ENCODE measurements around the gene MMD2. TPM values are rescaled to one million over a fixed set of nuclear protein-coding genes. Genes with fewer than 3 reads are reported as not detected.

Gene MMD2
- total RNA-seq, 1 experiment from 2014 or later: not detected

DNA sequence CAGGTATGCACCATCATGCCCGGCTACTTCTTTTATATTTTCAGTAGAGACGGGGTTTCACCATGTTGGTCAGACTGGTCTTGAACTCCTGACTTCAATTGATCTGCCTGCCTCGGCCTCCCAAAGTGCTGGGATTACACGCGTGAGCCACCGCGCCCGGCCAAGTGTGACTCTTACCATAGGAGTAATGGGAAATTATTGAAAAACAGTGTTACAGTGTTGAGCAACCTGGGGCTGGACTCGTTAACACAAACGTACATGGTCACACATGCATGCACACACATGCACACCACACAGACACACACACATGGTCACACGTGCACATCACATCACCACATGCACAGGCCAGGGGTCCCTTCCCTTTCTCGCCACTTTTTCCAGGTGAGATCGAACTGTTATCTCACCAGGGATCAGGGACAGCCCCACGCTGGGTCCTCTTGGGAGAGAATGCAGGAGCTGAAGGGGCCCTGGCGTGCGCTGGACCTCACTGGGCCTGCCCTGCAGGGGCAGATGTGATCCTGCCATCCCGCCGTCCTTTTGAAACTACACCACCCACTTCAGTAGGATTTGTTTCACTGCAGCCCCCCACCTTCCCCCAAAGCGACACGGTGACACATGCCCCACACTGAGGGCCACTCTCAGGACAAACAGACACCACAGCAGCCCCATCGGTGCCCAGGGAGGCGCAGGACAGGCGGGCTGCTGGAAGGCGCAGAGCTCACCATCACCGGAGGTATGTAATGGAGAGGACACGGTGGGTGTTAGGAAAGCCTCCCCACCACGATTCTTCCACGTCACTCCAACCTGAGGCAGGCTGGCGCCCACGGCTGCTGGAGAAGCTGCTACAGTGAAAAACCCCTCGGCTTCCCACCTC is 85.7 kb downstream of the MMD2 start:
- DNase-seq (ENCODE audit: extremely low read depth, low read depth): no peak

DNA sequence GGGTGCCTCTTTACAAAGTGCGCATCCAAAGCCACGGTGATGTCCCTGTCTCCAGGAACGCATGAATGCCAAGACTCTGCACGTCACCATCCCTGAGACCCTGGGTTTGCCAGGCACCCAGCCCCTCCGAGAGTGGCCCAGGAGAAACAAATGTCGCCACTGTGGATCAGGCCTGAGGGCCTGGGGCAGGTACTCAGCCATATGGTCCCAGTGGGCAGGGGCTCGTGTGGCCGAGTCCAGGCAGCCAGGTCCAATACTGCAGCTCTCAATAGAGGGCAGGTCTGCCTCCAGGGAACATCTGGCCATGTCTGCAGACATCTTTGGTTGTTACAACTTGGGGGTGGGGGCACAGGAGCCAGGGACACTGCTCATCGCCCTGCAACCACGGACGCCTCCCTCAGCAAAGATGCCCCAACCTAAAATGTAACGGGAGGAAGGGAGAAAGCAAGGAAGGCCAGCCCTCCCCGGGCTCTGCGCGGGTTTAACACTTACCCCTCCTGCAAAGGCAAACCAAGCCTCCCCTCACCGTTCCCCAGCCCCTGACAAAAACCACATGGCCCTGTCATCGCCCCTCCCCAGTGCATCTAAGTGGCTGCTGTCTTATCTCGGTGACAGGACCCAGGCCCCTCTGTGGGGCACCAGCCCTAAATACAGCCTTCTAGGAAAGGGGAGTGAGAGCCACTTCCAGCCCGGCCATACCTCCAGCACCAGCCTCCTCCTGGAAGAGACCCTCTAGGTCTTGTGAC is 86.9 kb downstream of the MMD2 start:
- DNase-seq (ENCODE audit: extremely low read depth, low read depth): no peak

DNA sequence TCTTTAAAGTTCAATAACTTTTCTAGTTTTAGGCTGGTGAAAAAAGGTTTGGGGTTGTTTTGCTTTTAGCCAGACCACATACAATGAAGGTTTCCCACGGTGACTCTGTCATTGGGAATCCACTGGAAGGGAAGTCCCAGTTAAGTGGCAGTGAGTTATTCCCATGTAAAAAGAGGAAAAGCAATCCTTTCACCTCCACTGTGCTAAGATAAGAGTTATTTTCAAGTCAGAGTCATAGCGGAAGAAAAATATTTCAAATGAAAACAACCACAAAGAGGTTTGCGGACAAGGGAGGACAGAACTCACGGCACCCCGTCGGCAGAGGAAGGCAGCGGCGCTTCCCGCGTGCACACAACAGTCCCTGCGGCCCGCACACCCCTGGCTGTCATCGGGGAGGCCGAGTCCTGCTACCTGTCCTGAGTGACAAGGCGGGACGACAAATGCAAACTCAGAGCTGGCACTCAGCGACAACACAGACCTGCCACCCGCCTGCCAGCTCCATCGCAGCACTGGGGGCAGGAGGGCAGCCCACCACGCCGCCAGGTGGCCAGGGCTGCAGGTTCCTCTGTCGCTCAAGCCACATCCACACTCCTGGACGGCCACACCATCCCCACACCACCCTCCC is 87.8 kb downstream of the MMD2 start:
- no peak for DNase-seq (ENCODE audit: extremely low read depth, low read depth)

DNA sequence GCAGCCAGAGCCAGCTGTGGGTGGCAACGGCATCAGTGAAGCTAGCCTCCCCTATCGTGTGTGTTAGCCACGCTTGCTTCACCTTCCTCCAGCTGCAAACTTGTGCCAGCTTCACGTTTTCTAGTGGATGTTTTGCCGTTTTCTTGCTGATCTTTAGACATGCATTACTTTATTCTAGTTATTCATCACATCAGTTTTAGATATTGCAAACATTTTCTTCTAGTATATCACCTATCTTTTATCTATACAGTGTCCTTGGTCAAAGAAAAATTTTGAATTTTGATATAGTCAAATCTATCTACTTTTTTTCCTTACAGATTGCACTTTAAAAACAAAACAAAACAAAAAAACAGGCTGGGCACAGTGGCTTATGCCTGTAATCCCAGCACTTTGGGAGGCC is 90.5 kb downstream of the MMD2 start:
- DNase-seq (ENCODE audit: extremely low read depth, low read depth): no peak

DNA sequence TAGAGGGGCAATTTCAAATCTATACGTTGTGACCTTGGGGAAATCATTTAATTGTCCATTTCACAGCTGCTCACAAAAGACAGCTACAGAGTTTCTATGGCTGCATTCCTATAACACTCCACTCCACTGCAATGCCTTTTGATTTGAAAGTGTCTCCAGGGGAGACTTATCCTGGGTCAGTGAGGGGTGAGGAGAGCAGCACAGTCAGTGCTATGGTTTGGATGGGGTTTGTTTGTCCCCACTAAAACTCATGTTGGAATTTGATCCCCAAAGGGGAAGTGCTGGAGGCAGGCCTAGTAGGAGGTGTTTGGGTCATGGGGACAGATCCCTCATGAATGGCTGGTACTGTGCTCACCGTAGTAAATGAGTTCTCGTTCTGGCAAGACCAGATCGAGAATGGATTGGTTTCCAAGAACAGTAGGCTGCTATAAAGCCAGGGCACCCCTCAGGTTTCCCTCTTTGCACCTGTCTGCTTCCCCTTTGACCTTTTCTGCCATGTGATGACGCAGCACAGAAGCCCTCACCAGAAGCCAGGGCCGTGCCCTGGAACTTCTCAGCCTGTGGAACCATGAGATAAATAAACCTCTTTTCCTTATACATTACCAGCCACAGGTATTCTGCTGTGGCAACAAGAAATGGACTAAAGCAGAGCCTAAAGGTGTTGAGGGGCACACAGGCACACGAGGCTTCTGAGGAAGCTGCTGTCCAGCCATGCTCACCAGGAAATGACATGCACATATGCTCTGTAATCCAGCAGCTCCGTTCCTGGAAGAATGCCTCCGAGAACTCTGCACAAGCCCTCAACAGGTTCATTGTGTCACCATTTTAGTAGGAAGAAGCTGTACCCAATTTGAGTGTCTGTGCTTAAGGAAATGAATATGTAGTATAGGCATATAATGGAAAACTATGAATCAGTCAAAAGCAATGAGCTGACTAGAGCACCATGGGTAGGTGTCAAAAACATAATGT is 92.2 kb downstream of the MMD2 start:
- no peak for DNase-seq (ENCODE audit: extremely low read depth, low read depth)

DNA sequence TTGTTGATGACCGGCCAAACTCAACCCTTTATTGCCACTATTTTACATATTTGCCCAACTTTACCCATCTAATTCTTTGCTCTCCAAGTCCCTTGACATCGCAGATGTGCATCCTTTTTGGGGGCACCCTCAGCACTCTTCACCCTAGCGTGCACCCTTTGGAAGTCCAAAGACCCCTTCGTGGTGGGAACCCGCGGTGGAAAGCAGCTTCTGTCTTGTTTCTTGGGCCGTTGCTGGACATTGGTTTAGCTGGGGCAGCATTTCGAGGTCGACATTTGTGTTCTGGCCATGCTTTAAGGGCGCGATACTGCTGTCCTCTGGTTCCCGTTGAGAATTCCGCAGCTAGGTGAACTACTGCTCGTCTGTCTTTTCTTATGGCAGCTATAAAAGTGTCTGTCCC is 96.8 kb downstream of the MMD2 start:
- no peak for DNase-seq (ENCODE audit: extremely low read depth, low read depth)

DNA sequence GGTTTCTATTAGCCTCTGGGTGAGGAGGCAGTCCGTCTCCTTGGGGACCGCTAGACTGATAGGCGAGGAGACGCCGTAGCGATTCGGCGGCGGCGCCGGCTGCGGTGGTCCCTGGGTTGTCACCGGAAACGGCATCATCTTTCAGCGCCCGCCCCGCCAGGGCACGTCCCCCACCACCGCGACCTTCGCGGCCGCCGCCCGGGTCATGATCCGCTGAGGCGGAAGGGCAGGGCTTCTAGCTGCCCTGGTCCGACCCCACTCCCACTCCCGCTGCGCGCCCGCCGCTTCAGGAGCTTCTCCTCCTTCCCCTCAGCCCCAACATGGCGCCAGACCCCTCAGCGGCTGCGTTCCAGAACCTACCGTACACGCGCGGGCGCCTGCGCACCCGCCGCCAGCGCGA is 97.3 kb downstream of the MMD2 start, which contains the start of gene PAPOLB:
PAPOLB (minus strand) TSS at position 358 of the 400 bp plus-strand sequence; CDS start at position 138, 220 bp downstream.
- no peak for DNase-seq (ENCODE audit: extremely low read depth, low read depth)

DNA sequence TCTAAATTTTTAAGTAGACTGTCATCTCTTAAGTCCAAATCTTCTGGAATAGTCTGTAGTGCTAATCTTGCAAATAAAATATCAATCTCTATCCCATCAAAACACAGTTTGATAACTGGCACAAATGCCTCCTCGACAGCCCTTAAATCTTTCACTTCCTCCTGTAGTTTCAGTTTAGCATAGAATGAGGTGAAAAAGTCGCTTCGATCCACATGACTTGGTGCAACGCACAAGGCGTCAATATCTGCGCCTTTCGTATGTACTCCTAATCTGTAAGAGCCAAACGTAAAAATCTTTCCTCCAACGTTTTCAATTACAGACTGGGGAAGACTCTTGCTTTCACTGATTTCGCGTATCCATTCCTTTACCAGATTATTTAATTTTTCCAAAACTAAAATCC is 97.8 kb downstream of the MMD2 start:
- no peak for DNase-seq (ENCODE audit: extremely low read depth, low read depth)

DNA sequence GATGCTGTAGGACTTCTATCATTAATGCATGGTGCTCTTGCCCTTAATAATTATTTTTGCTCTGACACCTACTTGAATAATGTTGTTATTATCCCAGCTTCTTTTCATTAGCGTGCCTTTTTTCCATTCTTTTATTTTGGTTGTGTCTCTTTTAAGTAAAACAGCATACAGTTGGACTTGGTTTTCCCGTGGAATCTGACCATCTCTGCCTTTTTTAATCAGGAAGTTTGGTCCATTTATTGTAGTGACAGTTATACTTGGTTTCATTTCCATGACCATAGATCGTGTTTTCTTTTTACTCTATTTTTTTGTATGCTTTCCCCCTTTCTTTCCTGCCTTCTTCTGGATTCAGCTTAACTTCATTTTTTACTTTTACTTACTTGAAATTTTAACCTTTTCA is 101.8 kb downstream of the MMD2 start:
- no peak for DNase-seq (ENCODE audit: extremely low read depth, low read depth)

DNA sequence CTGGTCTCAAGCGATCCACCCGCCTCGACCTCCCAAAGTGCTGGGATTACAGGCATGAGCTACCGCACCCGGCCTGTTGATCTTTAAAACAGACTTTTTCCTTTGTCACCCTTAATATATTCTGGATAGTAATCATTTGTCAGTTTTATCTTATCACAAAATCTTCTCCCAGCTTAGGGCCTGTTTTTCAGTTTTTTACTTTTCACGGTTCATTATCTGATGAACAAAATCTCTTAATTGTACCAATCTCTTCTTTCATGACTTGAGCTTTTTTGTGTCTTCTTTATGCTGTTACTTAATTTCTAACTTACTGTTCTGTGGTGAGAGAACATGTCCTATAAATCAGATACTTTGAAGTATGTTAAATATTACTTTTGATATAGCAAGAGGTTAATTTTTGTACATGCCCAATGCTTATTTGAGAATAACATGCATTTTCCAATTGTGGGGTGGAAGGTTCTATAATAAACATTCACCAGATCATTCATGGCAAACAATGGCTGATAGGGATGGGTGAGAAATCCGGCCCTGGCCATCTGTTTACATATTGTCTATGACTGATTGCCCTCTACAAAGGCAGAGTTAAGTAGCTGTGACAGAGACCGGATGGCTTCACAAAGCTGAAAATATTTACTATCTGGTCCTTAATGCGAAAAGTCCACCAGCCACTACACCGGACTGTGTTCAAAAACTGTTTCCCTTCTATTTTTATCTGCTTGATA is 102.5 kb downstream of the MMD2 start:
- DNase-seq (ENCODE audit: extremely low read depth, low read depth): peak; percentile 52

Small RNA genes within 50 kb of the gene (small RNA-seq; reads per million reads assigned to genes)
- 0 reads per million in 2 experiments for gene AC092032.1

Other genes starting within 250 kb of the MMD2 start
- gene AP5Z1, start 183.6 kb downstream of the MMD2 start, total RNA-seq (2014; rRNA removed; shearing (Covaris generic)): 12.9 and 14.0 TPM in 2 replicates
- gene PAPOLB, start 97.2 kb downstream of the MMD2 start, total RNA-seq (2014; rRNA removed; shearing (Covaris generic)): 0.20 and 0.30 TPM in 2 replicates
- 11.5 and 13.1 TPM in 2 replicates for gene RADIL, start 75.5 kb downstream of the MMD2 start, total RNA-seq (2014; rRNA removed; shearing (Covaris generic))
- gene RBAK, start 86.7 kb upstream of the MMD2 start, total RNA-seq (2014; rRNA removed; shearing (Covaris generic)): 11.3 and 15.0 TPM in 2 replicates
- gene WIPI2, start 231.0 kb upstream of the MMD2 start, total RNA-seq (2014; rRNA removed; shearing (Covaris generic)): 40.2 and 42.4 TPM in 2 replicates